HG03520 (cell line): ENCODE results near the gene COL1A1.

Experiments
- ATAC-seq: cut with Tn5 transposase; IDR thresholded peaks from one replicate; pipeline ENCODE4 v1.9.1; 2021; ENCODE audit warnings: mild to moderate bottlenecking, moderate library complexity; ENCODE audit not compliant: unreplicated experiment

Gene COL1A1

DNA sequence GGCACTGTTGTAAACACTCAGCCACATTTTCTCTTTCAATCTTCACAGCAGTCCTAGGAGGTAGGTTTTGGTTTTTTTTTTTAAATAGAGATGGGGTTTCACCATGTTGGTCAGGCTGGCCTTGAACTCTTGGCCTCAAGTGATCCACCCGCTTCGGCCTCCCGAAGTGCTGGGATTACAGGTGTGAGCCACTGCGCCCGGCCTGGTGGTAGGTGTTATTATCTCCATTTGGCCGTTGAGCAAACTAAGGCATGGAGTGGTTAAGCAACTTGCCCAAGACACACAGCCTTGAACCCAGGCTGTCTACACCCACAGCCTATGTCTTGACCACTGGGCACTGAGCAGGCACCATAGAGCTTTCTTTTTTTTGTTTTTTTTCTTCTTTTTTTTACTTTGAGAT is 27.0 kb downstream of the COL1A1 start:
- ATAC-seq = no peak

DNA sequence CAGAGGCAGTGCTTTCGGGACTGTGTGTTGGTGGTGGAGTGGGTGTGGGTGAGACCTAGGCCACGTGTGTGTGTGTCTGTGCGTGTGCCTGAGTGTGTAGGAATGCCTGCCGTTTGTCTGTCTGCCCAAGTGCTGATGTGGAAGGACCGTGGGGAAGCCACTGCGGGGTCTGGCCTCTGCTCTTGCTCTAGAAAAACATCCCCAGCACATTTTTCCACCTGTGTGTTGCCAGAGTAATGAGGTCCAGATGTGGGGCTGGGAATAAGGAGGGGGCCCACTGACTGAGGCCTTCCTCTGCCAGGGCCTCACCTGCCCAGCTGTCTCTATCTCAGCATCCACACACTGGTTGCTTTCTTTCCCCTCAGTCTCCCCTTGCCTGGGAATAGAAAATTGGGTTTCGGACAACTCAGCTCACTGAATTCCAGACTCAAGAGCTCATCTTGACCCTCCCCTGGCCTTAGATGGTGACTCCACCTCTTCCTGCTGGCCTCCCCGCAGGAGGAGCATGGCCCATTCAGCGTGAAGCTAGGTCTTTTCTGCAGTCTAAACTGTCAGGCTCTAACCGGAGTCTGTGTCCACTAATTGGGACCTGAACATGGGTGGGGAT is 28.0 kb downstream of the COL1A1 start:
- ATAC-seq = no peak

DNA sequence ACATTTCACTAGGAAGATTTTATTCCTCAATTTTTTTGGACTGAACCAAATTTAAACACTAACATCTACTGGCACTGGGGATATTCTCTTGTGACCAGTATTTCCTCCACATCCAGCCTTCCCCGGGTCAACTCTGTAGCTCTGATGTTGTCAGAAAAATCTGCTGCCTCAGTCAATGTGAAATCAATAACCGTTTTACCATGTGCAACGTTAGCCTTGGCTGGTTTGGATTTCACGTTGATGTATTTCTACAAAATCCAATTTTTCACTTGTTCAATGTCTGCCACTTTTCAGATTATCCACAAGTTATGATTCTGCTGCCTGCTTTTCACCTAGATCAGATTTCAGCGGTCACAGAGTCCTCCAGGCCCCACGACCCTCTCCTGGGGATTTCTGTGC is 28.5 kb downstream of the COL1A1 start:
- no peak for ATAC-seq

DNA sequence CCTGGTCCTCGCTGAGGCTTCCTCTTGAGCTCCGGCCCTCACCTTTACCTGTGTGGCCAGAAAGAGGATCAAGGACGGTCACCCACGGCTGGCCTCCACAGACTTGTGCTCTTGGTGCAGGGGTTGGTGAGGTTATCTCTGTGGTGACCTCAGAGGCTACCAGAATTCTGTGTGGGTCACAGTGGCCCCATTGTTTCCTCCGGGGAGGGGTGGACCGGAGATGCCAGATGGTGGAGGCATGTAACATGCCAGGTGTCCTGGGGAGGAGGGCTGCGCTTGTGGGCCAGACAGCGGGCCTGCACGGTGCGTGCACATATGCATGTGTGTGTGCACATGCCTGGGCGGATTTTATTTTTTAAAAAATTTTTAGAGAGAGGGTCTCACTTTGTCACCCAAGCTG is 29.3 kb downstream of the COL1A1 start:
- no peak for ATAC-seq

DNA sequence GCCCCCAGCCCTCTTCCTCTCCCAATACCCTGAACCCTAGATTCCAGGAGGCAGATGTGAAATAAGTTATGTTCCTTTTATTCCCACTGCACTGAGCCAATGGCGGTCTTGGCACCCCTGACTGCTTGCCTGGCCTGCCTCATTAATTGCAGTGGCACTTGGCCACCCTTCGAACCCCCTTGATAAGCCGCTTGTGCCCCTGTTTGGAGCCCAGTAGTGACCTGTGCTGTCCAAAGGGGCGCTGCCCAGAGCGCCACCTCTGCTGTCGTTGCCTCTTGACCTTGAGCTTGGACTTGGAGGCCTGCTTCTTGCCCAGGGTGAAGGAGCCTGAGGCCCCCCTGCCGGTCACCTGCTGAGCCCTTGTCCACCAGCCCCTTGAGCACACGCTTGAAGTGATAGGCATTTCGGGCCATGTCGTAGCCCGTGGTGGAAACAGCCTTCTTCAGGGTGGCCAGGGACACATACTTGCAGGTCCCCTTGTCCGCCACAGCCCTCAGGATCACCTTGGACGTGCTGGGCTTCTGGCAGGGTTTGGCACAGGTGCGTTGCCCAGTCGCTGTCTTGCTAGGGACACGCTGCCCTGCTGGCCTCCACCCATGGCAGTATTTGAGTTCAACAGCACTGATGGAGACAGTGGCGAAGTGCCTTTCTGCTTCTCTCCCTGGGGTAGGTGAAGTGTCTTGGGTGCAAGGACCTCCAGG is 29.9 kb downstream of the COL1A1 start:
- no peak for ATAC-seq

DNA sequence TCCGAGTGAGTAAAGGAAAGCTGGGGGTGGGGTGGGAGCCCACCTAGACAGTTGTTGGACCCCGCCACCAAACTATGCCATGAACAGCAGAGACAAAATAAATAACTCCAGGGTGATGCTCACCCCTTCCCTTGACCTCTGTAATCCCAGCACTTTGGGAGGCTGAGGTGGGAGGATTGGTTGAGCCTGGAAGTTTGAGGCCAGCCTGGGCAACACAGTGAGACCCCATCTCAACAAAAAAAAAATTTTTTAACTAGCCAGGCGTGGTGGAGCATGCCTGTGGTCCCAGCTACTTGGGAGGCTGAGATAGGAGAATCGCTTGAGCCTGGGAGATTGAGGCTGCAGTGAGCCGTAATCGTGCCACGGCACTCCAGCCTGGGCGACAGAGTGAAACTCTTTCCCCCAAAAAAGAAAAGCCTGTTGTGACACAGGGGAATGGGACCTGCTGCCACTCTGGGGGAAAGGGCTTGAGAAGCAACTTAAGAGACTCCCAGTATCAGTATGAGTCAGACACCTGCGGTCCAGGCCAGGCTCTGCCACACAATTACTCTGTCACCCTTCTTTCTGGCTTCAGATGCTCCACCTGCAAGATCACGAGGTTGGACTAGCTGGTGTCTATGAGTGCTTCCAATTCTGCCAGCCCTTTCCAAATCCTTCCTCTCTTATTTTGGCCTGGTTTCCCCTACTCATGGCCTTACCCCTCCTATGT is 30.6 kb downstream of the COL1A1 start:
- peak; percentile 64 for ATAC-seq

DNA sequence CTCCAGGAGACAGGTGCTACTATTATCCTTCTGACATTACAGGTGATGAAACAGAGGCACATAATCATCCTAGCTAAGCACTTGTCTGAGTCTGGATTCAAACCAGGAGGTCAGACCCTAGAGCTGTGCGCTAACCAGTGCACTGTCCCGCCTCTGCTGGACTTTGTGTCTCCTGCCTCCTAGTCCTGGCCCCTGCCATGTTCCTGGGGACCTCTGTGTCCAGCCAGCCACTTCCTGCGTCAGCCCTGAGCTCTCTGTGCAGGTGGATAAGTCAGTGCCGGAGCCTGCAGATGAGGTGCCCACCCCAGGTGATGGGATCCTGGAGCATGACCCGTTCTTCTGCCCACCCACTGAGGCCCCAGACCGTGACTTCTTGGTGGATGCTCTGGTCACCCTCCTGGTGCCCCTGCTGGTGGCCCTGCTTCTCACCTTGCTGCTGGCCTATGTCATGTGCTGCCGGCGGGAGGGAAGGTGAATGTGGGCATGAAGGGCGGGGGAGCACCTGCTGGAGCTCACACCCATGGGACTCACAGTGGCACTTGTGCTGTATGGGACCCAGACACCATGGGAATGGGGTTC is 31.5 kb downstream of the COL1A1 start:
- ATAC-seq = no peak

DNA sequence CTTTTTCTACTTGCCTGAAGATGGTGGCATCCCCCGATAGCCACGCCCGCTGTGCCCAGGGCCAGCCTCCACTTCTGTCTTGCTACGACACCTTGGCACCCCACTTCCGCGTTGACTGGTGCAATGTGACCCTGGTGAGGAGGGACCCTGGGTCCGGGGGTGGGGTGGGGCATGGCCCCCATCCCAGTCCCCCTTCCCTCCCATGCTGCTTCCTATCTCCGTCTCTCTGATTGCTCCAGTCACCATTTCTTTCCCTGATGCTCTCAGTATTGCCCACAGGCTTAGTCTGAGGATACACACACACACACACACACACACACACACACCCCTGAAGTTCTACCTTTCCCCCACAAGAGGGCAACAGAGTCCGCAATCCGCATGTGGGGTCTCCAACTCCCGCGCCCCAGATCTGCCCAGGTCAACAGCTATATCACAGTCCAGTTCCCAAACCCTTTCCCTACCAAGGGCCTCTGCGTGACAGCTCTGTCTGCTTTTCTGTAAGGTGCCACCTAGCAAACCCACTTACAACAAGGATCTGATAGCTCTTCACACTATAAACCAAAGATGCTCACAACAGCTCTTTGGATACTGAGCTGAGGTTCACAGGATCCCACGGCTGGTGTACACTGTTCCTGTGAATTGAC is 32.2 kb downstream of the COL1A1 start:
- ATAC-seq = no peak

DNA sequence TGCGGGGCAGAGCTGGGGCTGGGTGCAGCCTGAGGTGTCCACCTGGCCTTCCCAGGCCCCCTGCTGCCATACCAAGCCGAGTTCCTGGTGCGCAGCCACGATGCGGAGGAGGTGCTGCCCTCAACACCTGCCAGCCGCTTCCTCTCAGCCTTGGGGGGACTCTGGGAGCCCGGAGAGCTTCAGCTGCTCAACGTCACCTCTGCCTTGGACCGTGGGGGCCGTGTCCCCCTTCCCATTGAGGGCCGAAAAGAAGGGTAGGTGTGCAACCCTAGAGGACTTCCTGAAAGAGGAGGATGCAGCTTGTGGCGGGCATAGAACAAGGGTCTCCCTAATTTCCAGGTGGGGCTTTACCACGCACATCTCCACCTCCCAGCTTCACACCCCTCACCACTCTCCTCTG is 33.1 kb downstream of the COL1A1 start:
- no peak for ATAC-seq

DNA sequence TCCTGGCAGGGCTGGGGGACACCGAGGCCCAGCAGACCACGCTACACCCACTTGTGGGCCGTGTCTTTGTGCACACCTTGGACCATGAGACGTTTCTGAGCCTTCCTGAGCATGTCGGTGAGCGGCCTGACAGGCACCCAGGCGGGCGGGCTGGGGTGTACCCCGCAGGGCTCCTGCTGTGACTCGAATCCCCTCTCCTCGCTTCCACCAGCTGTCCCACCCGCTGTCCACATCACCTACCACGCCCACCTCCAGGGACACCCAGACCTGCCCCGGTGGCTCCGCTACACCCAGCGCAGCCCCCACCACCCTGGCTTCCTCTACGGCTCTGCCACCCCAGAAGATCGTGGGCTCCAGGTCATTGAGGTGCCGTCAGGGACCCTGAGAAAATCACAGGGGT is 34.1 kb downstream of the COL1A1 start:
- ATAC-seq = no peak

DNA sequence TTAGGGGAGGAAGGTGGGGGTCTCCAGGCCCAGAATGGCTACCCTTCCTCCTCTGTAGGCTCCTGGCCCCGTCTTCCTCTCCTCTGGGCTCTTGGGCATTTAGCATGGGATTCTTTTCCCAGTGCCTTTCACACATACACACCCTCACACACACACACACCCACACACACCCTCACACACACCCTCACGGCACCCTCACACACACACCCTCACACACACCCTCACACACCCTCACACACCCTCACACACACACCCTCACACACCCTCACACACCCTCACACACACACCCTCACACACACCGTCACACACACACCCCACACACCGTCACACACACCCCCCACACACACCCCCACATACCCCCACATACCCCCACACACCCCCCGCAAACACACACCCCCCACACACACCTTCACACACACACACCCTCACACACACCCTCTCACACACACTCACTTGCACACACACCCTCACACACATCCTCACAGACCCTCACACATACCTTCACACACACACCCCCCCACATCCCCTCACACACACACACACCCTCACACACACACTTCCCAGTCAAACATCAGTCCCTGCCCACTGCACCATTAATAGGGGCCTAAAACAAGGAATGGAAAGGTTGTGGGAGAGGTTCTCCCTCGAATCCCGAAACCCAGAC is 34.8 kb downstream of the COL1A1 start:
- ATAC-seq = no peak

DNA sequence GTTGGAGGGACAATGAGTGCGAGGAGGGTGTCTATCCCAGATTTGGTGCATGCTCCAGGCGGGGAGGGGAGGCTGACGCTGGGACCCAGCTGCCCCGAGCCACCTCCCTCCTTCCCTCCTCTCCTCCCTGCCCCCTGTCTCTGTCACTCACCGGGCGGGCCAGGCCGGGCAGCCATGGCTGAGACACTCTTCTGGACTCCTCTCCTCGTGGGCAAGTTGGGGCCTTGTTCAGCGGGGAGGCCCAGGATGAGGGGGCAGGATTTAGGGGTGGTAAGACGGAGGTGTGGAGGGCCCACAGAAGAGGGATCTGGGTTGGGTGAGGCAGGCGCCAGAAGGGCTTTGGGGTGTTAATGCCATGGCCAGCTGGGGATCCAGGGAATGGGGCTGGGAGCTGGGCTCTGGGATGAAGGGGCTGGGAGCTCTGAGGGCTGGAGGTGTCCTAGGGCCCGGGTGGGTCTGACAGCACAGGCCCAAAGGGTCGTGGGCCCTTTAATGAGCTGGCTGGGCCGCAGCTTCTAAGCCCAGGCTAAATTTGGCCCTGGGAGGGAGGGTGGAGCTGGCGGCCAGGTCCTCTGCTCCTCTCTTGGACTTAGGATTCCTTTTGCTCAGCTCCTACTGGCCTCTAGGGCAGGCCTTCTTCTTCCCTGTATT is 35.4 kb downstream of the COL1A1 start, which contains the start of gene SGCA:
Gene SGCA (plus strand): TSS at position 139 of the 651 bp plus-strand sequence. CDS start 36 bp downstream, at position 175.
- no peak for ATAC-seq

DNA sequence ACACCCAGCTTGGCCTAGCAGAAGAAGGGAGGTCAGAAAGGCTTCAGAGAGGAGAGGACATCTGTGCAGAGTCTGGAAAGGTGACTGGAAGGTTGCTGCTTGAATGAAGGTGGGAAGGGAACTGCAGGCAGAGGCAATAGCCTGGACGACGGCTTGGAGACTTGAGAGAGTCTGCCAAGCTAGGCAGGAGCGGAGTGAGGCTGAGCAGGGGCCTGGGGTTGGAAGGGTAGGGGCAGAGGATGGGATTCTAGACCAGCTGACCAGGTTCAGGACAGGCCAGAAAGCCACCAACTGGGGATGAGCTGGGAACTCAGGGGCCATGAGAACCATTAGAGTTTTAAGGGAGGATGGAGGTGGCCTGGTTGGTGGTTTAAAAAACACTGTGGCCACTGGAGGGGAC is 36.0 kb downstream of the COL1A1 start:
- no peak for ATAC-seq

DNA sequence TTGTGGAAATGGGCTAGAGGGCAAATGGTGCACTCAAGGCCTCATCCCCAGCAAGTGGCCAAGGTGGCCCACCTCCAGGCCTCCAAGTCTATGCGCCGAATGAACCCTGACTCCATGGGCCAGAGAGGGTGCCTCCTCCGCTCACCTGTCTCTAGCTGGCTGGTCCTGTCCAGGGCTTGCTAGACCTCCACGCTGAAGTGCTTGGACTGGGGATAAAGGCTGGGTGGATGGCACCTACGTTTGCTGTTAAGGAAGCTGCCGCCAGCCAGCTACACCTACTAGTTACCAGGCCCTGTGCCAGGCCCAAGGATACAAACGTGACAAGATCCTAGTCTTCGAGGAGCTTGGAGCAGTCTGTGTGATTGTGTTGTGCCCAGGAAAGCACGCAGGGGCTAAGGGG is 36.4 kb downstream of the COL1A1 start:
- ATAC-seq = no peak

DNA sequence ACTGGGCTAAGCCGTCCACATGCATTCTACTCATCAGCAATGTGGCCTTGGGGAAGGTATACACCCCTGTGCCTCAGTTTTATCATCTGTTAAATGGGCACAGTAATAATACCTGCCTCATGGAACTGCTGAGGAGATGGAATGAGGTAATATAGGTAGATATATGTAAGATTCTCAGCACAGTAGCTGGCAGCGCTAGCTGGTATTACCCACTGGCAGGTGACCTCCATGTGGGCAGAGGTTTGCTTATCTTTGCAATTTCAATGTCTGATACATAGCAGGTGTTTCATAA is 36.8 kb downstream of the COL1A1 start:
- no peak for ATAC-seq

DNA sequence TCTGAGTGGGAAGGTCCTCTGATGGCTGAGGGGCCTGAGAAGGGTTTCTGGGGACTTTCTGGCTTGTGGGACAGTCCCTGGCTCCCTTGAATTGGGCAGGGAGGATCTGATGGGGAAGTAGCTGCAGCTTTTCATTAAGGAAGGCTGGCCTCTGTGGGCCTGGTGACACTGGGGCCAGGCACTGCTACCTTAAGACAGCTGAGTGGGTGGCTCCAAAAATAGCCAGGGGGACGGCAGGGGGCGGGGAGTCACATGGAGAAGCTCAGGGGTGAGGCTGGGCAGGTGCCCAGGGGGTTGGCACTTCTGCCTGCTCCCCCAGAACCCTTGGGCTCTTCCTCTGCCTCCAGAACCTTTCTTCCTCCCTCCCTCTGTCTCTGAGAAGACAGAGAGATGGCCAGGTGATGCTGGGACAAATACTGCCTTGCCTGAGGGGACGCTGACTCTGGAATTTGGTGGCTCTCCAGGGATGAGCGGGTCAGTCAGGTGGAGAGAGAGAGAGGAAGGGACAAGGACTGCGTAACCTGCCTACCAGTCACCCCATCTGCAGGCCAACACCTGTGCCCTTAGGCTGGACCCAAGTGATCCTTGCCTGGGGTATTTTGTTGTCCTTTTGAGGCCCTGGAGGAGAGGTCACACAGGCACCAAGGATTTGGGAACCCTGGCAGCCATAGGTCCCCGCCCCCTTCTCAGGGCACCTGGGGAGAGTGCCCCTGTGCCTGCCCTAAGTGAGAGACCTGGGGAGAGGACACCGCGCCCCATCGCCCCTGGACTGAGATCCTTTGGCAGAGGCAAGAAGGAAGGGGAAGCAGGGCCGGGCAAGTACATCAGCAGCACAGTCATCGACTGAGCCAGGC is 37.4 kb downstream of the COL1A1 start:
- no peak for ATAC-seq

DNA sequence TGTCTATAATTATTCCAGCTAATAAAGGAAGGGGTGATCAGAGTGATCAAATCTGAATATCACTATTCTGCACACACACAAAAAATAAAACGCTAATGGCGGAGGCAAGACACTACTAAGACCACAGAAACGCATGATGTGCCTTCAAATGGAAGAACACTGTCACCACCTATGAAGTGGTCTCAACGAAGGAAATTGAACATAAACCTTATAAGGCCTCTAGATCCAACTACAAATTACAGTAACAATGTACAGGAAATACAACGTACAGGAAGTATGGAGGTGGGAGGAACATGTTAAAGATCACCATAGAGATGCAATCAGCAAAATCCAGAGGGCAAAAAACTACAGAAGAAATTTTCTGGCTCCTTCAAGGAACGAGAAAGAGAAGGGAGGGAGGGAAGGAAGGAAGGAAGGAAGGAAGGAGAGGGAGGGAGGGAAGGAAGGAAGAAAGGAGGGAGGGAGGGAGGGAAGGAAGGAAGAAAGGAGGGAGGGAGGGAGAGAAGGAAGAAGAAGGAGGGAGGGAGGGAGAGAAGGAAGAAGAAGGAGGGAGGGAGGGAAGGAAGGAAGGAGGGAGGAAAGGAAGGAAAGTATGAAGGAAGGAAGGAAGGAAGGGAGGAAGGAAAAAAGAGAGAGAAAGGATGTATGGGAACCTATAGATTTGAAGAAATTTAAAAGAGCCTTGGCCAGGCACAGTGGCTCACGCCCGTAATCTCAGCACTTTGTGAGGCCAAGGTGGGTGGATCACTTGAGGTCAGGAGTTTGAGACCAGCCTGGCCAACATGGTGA is 38.8 kb downstream of the COL1A1 start:
- no peak for ATAC-seq

DNA sequence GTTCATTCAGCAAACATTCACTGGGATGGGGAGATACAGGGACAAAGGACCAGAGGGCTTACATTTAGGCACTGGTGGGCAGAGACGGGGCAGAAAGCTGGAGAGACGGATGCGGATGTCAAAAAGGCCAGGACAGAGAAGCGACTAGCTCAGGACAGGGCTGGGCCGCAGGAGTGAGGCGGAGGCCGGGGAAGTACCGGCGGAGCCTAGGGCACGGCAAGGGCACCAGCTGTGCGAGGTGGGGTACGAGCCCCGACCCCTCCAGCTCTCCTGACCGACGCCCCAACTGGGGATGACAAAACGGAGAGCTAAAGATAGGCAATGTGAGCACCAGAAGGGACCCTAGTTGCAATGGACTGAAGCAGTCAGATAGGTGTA is 39.5 kb downstream of the COL1A1 start:
- no peak for ATAC-seq
